ENCODE data around the gene SLFN13.

- TF ChIP-seq CTCF (conservative IDR thresholded peaks at IDR 0.05; ENCODE audit: low read depth, low read length) = no peak
- TF ChIP-seq CHD1 (IDR thresholded peaks at IDR 0.05; ENCODE audit: low read depth, low read length) = no peak
- TF ChIP-seq RAD21 (IDR thresholded peaks at IDR 0.05; ENCODE audit: low read length) = no peak
- TF ChIP-seq USF2 (IDR thresholded peaks at IDR 0.05; ENCODE audit: low read depth, low read length) = no peak
- TF ChIP-seq RFX5 (IDR thresholded peaks at IDR 0.05; ENCODE audit: low read depth, low read length) = no peak
- TF ChIP-seq POLR2A (IDR thresholded peaks at IDR 0.05; ENCODE audit: low read depth, low read length) = no peak
- TF ChIP-seq MXI1 (IDR thresholded peaks at IDR 0.05; ENCODE audit: borderline replicate concordance, low read depth, low read length) = no peak
Observed at GRCh38 chr17:35390663-35391062, 57.9 kb downstream of the SLFN13 start.

Measured in IMR-90 (cell line).